ENCODE results near the gene THSD4.
"Not testable (repeated sequence)": the region's sequence is repeated elsewhere in the genome, so short reads cannot be mapped to it uniquely, and the experiment has no call there.

Gene THSD4

DNA sequence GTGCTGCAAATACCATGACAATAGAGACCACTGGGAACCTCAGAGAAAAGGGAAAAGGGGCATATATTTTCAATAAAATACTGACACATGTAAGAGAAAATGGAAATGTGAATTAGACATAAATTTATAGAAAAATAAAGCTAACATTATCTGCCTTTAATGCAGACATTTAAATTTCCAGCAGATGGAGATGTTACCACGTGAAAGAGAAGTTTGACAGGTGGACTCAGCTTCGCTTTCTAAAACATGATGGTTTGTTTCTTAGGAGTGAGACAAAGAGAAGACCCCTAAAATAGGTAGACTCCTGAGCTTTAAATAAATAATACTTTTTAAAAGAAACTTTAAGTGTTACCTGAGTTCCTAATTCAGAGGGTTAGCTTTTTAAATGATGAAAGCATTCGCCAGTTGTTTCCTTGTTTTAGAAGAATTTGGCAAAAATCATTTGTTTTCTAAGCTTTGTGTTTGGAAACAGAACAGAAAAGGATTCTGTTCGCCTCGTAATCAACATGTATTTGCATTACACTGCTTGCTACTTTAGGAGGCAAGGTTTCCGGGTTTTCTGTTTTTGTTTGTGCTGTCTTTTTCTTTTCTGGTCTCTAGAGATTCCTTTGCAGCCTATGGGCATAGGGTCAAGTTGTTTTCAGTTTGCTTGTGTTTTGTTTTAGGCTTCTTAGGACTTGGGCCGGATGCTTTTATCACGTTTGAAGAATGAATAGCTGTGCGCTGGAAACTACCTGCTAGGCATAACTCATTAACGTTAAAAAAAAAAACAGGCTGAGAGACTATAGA is 271.4 kb downstream of the THSD4 start:
- no peak for DNase-seq (ENCODE audit: low read depth)

DNA sequence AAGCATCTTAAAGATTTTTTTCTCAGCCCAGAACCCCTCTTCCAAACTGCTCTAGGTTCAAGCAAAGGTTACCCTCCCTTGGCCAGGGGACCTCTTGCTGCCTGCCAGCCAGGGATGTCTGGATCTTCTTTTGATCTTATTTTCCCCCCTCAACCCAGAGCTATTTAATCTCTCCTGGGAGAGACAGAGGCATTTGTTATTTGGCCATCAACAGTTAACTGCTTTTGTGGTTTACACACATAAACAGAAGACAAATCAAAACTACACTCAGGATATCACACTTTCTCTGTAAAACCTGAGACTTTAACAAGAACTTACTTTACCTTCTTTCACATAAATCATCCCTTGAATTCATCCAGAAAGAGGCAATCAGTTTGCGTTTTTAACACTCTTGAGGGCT is 272.5 kb downstream of the THSD4 start:
- DNase-seq (ENCODE audit: low read depth): no peak

DNA sequence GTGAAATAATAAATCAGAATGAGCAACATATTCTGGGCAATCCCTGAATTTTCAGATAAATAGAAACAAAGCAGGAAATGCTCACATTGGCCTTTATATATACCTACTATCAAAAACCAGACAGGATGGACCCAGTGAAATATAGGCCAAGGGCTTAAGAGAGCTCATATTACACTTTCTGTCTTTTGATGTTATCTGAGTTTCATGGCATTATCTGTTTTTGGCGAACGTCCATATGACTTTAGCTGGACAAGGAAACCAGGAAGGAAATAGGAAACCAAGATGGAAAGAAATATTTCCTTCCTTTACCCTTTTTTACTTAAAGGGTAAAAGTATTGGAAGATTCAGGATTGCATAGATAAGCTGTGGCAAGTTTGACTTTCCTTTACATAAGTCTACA is 274.8 kb downstream of the THSD4 start:
- DNase-seq (ENCODE audit: low read depth): no peak

DNA sequence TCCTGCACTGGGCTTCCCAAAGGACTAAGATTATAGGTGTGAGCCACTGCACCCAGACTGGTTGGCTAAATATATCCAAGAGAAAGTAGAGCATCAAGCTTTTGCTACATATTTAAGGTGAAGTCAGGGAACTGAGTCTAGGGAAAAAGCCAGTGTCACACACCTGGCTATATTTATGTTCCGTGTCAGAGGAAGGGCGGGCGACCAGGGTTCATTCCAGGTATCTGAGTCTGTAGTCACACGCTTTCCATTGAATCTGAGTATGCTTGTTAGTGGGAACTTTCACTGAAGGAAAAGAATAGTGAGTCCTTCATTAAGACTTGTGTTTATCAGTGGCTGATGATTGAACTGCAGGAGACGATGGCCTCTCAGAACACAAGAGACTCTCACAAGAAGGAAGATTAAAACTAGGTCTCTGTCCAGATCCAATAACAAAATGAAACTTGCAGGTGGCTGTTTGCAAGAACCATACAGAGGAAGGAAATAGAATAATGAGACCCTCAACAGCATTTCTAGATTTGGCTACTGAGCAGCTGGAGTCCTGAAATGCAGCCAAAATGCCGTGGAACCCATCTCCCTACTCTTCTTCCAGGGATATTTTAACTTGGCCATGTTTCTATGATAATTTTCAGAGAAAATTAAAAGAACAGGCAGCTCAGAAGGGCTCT is 276.3 kb downstream of the THSD4 start:
- no peak for DNase-seq (ENCODE audit: low read depth)

DNA sequence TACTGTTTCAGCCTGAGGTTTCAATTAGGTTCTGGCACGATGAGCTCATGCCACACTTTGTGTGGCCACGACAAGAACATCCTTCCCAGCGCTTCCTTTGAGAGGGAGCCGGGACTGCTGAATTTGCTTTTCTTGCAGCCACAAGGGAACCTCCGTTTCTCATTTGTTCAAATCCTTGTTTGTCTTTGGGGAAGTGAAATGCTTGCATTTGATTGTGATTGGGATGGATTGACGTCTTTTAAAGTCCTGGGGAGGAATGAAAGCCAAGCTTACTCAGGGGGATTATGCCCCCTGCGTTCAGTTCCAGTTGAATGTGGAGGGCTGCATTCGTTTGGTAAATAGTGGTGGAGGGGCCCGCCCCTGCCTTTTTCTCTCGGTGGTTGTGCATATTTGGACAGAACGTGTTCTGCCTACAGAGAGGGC is 277.6 kb downstream of the THSD4 start:
- DNase-seq (ENCODE audit: low read depth): no peak

DNA sequence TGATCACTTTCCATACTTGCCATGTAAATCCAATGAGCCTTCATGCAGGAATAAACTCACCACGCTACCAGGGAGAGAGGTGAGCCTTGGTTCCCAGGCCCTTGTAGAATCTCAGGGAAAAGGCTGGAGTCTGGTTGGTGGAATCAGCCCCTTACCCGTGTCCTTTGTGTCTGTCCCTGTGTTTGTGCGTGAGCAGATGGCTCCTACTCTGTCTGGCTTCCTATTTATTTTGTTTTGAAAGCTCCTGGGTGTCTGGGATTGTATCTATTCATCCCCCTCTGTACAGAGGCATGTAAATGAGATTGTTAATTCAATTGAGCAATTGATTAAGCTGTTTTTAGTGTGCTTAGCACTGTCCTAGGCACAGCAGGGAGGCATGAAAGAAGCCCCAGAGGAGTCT is 278.1 kb downstream of the THSD4 start:
- DNase-seq (ENCODE audit: low read depth): no peak

DNA sequence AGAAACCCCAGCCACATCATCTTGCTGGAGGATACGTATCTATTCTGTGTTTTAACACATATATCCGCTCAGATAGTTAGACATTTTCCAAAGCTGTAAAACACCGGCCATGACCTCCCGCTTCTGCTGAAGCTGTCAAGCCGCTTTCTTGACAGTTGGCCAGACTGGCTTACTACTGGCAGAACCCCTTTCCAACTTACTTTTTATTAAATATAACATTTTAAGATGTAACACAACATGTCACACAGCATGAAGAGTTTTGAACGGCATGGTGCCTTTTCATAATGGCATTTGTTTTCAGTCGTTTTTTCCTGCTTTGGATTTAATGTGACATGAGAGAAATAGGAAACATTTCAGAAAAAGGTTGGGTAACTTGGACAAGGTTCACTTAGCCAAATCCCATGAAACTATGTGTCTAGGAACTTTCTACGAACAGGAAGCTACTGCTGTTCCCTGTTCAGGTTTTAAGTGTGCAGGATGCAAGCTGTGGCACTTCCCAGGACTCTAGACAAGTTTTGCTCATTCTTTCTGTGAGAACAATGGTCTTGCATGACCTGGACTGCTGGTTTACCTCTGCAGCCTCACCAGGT is 281.4 kb downstream of the THSD4 start:
- no peak for DNase-seq (ENCODE audit: low read depth)

DNA sequence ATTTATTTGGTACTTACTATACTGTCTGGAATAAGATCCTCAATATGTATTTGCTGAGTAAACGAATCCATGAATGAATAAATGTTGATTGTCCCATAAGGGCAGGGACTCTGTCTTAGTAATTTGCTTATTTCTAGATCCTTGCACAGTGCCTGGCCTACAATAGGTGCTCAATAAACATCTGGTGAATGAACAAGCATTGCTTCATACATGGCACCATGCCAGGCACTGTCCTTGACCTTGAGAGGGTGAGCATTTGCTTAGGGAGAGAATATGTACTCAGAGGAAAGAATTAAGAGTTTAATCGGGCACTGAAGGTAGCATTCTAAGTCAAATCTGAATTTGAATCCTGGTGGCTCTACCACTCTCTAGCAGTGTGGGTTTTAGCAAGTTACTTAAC is 282.1 kb downstream of the THSD4 start:
- no peak for DNase-seq (ENCODE audit: low read depth)

DNA sequence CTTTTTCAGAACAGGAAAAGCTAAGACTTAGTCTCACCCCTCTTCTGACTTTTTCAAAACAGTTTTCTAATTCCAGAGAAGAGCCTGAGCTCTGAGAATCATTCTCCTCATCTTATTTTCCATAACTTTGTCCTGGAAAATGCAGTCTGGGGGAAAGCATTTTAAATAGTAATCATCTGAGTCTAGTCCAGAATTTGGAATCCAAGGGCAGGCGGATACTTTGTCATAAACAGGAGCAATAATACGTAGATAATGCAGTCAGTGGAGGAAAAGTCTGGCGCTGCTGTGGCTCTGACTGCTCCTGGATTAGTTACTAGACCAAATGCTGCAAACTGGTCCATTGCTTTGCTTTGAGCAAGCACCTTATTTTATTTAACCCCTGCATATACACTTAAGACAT is 285.0 kb downstream of the THSD4 start:
- DNase-seq (ENCODE audit: low read depth): no peak

DNA sequence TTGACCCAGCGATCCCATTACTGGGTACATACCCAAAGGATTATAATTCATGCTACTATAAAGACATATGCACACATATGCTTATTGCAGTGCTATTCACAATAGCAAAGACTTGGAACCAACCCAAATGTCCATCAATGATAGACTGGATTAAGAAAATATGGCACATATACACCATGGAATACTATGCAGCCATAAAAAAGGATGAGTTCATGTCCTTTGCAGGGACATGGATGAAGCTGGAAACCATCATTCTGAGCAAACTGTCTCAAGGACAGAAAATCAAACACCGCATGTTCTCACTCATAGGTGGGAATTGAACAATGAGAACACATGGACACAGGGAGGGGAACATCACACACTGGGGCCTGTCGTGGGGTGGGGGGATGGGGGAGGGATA is 286.5 kb downstream of the THSD4 start:
- DNase-seq (ENCODE audit: low read depth): not testable (repeated sequence)

DNA sequence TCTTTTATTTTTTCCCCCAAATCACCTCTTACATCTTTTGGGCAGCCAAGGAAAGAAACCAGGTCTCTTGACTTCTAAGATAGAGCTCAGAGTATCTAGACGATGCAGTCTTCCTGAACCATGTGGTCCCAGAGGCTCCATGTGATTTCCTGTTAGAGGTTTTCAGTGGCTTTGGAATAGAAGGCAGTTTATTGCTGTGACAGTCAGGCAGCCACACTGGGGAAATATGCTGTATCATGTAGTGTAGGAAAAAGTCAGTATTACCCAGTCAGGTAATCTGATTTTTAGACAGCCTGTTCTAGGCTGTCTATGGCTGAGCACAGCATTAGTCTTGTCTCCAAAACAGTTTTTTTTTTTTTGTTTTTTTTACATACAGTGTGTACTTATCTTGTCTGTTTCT is 294.3 kb downstream of the THSD4 start:
- no peak for DNase-seq (ENCODE audit: low read depth)

DNA sequence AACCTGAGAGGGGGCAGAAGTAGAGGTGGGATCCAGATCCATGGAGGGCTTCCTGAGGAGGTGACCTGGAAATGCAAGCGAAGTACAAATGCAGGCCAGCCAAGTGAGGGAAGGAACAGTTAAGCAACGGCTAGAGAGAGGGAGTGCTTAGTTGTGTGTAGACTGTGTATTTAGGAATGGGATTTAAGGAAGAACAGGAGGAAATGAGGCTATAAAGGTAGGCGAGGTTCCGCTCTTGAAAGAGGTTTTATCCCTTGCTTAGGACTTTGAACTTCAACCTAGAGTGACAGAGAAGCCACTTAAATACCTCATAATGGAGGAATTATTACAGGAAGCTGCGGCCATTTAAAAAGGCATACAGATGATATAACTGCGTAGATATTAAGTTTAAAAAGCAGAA is 295.1 kb downstream of the THSD4 start:
- DNase-seq (ENCODE audit: low read depth): no peak

DNA sequence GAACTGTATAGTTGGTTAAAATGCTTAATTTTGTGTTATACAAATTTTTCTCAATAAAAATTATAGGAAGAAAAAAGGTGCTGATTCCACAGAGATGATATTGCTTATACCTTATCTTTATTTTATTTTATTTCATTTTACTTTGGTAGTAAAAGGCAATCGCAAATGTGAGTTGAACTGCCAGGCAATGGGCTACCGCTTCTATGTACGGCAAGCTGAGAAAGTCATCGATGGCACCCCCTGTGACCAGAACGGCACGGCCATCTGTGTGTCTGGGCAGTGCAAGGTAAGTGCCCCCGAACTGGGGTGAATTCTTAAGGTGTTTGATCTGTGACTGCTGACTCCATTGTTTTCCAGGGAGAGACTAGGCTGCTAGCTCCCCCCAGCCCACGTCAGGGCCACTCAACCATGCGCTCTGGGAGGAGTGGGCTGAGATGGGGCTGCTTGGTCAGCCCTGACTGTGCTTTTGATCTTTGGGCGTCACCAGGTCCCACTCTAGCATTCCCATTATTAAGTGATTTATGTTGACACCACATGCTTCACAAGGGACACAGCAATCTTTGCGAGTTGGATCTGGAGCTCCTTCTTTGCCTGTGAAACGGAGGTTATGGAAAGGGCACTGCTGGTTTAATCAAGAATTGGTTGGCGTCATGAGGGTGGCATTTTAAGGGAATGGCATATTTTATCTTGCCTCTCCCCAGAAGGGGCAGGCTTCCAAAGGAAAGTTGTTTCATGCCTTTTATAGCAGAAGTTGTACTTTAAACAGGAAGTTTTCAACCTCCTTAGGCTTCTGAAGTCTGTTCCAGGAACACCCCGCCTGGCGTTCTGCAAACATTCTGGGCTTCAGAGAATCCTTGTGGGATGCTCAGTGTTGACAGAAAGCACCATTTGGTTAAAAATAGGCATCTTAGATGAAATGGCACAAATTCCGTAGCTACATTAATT is 296.5 kb downstream of the THSD4 start:
- DNase-seq (ENCODE audit: low read depth): no peak

DNA sequence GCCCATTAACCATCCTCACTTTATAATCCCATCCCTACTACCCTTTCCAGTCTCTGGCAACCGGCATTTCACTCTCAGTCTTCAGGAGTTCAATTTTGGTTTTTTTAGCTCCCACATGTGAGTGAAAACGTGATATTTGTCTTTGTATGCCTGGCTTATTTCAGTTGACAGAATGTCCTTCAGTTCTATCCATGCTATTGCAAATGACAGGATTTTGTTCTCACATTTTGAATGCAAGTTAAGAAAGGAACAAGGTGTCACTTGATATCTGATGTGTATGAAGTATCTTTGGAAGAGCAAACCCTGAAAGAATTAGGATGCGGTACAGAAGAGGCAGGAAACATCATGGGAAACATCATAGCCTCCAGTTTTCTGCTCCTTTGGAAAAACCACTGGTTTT is 298.1 kb downstream of the THSD4 start:
- DNase-seq (ENCODE audit: low read depth): no peak

DNA sequence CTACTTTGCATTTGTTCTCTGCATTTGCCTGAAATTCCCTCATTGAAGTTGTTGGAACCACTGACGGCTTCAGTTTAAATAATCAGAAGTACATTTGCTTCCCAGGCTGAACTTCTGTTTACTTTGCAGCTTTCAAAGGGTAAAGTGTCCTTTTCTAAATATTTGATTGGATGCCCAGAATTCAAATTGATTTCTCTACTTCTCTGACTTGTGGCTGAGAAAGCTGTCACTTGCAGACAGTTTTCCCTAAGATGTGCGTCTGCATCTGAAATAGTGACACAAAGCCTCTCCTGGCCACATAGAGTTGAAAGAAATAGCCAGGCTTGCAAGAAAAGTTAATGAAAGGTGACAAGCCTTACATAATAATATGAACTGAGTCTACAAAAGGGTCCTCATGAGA is 299.6 kb downstream of the THSD4 start:
- DNase-seq (ENCODE audit: low read depth): no peak

DNA sequence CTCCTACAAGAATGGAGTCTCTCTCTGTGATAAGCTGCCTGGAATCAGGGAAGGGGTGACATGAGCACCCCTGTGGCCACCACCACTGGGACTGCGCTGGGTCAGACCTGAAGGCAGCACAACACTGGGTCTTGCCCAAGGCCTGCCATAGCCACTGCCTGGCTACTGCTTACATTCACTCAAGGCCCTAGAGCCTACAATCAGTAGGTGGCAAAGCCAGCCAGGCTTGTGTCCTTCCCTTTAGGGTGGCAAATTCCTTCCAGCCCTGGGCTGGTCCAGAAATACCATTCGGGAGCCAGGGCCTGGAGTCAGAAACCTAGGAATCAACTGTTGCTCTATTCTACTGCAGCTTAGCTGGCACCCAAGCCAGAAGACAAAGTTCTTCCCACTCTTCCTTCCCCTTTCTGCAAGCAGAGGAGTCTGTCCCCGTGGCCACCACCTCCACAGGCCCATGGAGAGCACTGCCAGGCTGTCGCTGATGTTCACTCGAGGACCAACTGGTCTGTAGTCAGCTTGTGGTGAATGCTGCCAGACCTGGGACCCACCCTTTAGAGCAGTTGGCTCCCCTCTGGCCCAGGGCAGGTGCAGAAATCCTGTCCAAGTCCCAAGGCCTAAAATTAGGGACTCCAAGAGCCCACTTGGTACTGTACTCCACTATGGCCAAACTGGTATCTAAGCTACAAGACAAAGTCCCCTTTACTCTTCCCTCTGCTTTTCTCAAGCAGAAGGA is 307.4 kb downstream of the THSD4 start:
- no peak for DNase-seq (ENCODE audit: low read depth)

DNA sequence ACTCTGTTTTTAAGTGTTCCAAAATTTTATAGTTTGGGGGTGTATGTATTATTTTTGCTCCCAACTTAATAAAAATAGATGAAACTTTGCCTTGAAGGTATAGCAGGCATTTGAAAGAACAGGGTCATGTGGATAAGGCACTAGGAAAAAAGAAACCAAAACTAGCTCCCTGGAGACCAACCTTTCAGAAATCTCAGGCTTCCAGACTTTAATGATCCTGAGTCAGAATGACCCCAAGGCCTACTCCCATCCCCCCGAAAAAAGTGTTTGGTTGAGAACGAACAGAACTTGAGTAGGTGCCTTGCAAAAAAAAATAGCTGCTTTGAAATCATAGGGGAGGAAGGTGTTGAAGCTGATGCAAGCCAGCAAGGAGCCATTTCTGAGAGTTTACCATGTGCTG is 309.5 kb downstream of the THSD4 start:
- DNase-seq (ENCODE audit: low read depth): no peak

DNA sequence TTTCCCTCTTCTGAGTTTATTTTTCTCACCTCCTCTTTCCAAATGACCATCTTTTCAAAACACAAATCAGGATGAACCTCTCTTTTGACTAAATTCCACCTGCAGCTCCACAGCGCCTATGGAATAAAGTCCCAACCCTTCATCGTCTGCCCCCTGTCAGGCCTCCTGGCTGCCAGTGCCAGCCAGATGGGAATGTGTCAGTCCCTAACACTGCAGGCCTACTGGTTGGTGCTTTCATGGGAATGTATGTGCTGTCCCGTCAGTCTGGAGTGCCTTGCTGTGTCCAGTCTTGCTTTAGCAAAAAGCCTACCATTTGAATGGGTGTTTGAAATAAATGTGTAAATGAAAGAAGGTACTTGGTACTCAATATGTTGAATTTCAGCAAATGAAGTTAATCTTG is 310.1 kb downstream of the THSD4 start:
- DNase-seq (ENCODE audit: low read depth): no peak

DNA sequence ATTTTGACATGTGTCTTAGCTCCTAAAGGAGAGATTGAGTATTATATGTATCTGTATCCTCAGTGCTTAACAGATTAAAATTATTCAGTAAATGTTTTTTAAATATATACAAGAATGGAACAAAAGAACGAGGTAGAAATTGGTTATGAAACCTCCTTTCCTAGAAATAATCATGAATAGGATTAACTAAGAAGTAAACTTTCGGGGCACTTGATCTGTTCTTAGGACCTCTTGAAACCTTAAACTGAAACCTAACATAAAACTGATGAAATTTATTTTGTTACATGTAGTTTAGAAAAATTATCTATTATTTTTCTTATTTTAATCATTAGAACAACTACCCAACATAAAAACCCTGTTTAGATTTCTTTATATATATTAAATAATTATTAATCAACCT is 311.5 kb downstream of the THSD4 start:
- DNase-seq (ENCODE audit: low read depth): no peak

DNA sequence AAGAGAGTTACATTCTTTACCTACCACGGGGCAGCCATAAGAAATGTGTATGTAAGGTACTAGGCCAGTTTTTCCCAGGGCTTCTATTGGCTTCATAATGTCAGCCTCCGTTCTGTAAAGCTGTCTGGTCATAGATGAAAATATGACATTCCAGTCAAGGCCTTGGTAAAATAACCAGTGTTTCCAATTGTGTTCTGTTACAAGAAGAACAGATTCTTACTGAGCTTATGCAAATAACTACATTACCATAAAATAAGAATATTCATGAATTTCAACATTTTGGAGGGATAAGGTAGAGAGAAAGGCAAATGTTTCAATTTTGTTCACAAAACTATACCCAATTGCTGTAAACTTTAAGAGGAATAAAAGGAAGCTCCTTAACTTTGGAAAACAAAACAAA is 315.5 kb downstream of the THSD4 start:
- no peak for DNase-seq (ENCODE audit: low read depth)
